Measurements from ENCODE around the gene PHKG1. TPM values are rescaled to one million over a fixed set of nuclear protein-coding genes. Genes with fewer than 3 reads are reported as not detected.

Gene PHKG1
- 0.19 and 0.36 TPM in 2 replicates for total RNA-seq

GRCh38 chr7:56092789-56093531, at the start of gene PHKG1:
Gene PHKG1, minus strand, starts transcription at chr7:56092952. Its CDS starts 4,011 bp downstream, at chr7:56088941.

GRCh38 chr7:56115852-56116538, 23.2 kb upstream of the PHKG1 start, which contains the start of gene NUPR2:
Gene NUPR2, minus strand, starts transcription at chr7:56116417. Its CDS starts 103 bp downstream, at chr7:56116314.

GRCh38 chr7:56106108-56107073, 13.6 kb upstream of the PHKG1 start, which contains the start of gene CHCHD2:
Gene CHCHD2, minus strand, starts transcription at chr7:56106476. Its CDS starts 63 bp downstream, at chr7:56106413.

GRCh38 chr7:56063882-56064625, 28.7 kb downstream of the PHKG1 start, which contains the start of gene SUMF2:
Gene SUMF2, plus strand, starts transcription at chr7:56064286. Its CDS starts 26 bp downstream, at chr7:56064312.

DNA sequence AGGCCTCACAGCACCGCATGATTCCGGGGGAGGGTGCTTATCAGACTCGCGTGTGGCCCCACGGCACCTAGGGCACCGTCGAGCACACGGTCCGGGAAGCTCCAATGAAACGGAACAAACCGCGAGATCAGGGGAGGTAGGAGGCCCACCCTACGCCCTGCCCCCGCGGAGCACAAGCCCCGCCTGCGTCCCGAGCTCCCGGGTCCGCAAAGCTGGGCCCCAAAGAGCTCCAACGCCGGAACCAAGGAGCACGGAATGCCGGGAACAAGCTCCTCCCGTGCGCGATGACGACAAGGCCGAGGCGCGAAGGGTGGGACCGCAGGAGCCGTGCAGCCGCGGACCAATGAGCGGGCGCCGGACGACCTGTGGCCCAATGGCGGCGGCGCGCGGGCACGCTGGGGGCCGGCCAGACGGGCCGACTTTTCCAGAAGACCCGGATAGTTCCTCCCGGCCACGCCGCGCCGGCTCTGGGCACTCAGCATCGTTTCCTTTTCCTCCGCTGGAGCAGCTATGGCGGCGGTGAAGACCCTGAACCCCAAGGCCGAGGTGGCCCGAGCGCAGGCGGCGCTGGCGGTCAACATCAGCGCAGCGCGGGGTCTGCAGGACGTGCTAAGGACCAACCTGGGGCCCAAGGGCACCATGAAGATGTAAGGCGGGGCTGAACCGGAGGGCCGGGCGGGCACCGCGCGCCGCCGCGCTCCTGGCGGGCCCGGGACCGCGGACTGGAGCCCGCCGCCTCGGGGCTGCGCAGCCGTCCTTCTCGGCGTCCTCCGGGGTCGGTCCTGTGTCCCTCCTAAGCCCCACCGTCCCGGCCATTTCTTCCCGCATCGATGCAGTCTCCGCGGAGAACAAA, 41.2 kb downstream of the PHKG1 start, which contains the start of the genes CCT6A and PSPH:
Gene CCT6A (plus strand): TSS at position 427 of the 853 bp plus-strand sequence. CDS start 84 bp downstream, at position 511.
Gene PSPH (minus strand): TSS at position 106 of the 853 bp plus-strand sequence. CDS start 30,232 bp downstream, outside the sequence.

Other genes with a start within 250 kb of the PHKG1 start
- not detected in 2 replicates for gene SEPTIN14, start 230.2 kb downstream of the PHKG1 start, total RNA-seq
- 2.6 and 3.9 TPM in 2 replicates for gene ZNF713, start 205.5 kb downstream of the PHKG1 start, total RNA-seq
- gene MRPS17, start 141.1 kb downstream of the PHKG1 start, total RNA-seq = 20.4 and 26.9 TPM in 2 replicates
- gene NIPSNAP2, start 128.4 kb downstream of the PHKG1 start, total RNA-seq = 34.8 TPM in 2 replicates
- 32.0 and 56.0 TPM in 2 replicates for gene PSPH, start 41.5 kb downstream of the PHKG1 start, total RNA-seq
- 275 and 339 TPM in 2 replicates for gene CCT6A, start 41.2 kb downstream of the PHKG1 start, total RNA-seq
- 130 and 140 TPM in 2 replicates for gene SUMF2, start 28.7 kb downstream of the PHKG1 start, total RNA-seq
- 302 and 354 TPM in 2 replicates for gene CHCHD2, start 13.5 kb upstream of the PHKG1 start, total RNA-seq
- gene NUPR2, start 23.5 kb upstream of the PHKG1 start, total RNA-seq = not detected in 2 replicates